Neuronal stem cell (in vitro differentiated cells): ENCODE data around the gene ZNF232. TPM values are rescaled to one million over a fixed set of nuclear protein-coding genes. Genes with fewer than 3 reads are reported as not detected.

Experiments
- DNase-seq: peaks from one replicate; pipeline ENCODE4 v3.0.0-alpha.2; 2013; ENCODE audit warnings: low spot score
- H2AFZ ChIP-seq: one replicate; pipeline ENCODE4 v1.6.1; 2013; ENCODE audit warnings: mild to moderate bottlenecking, low read length, inconsistent platforms
- H2AK5ac ChIP-seq: 2 replicates; pipeline ENCODE4 v1.6.1; 2013; ENCODE audit warnings: low read depth, mild to moderate bottlenecking, inconsistent platforms, low read length, moderate library complexity, mixed read lengths
- H2BK120ac ChIP-seq: 2 replicates; pipeline ENCODE4 v1.6.1; 2013; ENCODE audit warnings: low read depth, mild to moderate bottlenecking, inconsistent platforms, low read length, moderate library complexity, mixed read lengths
- H2BK12ac ChIP-seq: one replicate; pipeline ENCODE4 v1.6.1; 2013; ENCODE audit warnings: low read length, inconsistent platforms
- H2BK15ac ChIP-seq: 2 replicates; pipeline ENCODE4 v1.6.1; 2013; ENCODE audit warnings: mild to moderate bottlenecking, low read length, inconsistent platforms, mixed read lengths
- H2BK5ac ChIP-seq: one replicate; pipeline ENCODE4 v1.6.1; 2013; ENCODE audit warnings: inconsistent platforms, mild to moderate bottlenecking, low read length, moderate library complexity
- H3K14ac ChIP-seq: one replicate; pipeline ENCODE4 v1.6.1; 2013; ENCODE audit warnings: low read length, inconsistent platforms
- H3K18ac ChIP-seq: 2 replicates; pipeline ENCODE4 v1.6.1; 2013; ENCODE audit warnings: low read length, inconsistent platforms
- H3K23ac ChIP-seq: 2 replicates; pipeline ENCODE4 v1.6.1; 2013; ENCODE audit warnings: low read depth, mild to moderate bottlenecking, mixed read lengths, low read length, inconsistent platforms; ENCODE audit not compliant: poor library complexity
- H3K27ac ChIP-seq: replicated peaks from 3 replicates; pipeline ENCODE4 v1.5.1; 2013; ENCODE audit warnings: low read length, inconsistent platforms
- H3K27me3 ChIP-seq, 3 experiments: 2 replicates each; pipeline ENCODE4 v1.6.1; 2013; ENCODE audit warnings: low read length in 3 of 3, mild to moderate bottlenecking in 2 of 3, inconsistent platforms in 1 of 3, low read depth in 1 of 3, mixed read lengths in 1 of 3, moderate library complexity in 1 of 3; ENCODE audit not compliant: control insufficient read depth in 3 of 3, insufficient read depth in 3 of 3
- H3K36me3 ChIP-seq, 2 donors: replicated peaks in 1 of 2; 2 replicates each; pipeline ENCODE4 v1.6.1; 2013; ENCODE audit warnings: low read length in 2 of 2; ENCODE audit not compliant: control insufficient read depth in 2 of 2, insufficient read depth in 2 of 2
- H3K4ac ChIP-seq: 2 replicates; pipeline ENCODE4 v1.6.1; 2013; ENCODE audit warnings: inconsistent platforms, mild to moderate bottlenecking, low read length, moderate library complexity
- H3K4me1 ChIP-seq, 2 donors: 1 replicate in 1 of 2; 2 replicates in 1 of 2; pipeline ENCODE4 v1.6.1; 2013; ENCODE audit warnings: low read length in 2 of 2, low read depth in 1 of 2; ENCODE audit not compliant: control insufficient read depth in 2 of 2, insufficient read depth in 1 of 2
- H3K4me2 ChIP-seq: one replicate; pipeline ENCODE4 v1.6.1; 2013; ENCODE audit warnings: mild to moderate bottlenecking, low read length, inconsistent platforms; ENCODE audit not compliant: insufficient read depth, poor library complexity, severe bottlenecking
- H3K4me3 ChIP-seq, 2 donors: 2 replicates each; pipeline ENCODE4 v1.5.1; 2013; ENCODE audit warnings: low read length in 2 of 2, mild to moderate bottlenecking in 2 of 2, inconsistent platforms in 1 of 2, moderate library complexity in 1 of 2
- H3K79me1 ChIP-seq: one replicate; pipeline ENCODE4 v1.6.1; 2013; ENCODE audit warnings: low read depth, mild to moderate bottlenecking, inconsistent platforms, low read length, moderate library complexity
- H3K9ac ChIP-seq: one replicate; pipeline ENCODE4 v1.6.1; 2013; ENCODE audit warnings: mild to moderate bottlenecking, low read depth, low read length, inconsistent platforms; ENCODE audit not compliant: poor library complexity
- H3K9me3 ChIP-seq, 2 donors: replicated peaks in 1 of 2; 2 replicates each; pipeline versions ENCODE3 to v1.6.1; 2013; ENCODE audit warnings: low read length in 2 of 2, mild to moderate bottlenecking in 2 of 2, inconsistent platforms in 1 of 2, low read depth in 1 of 2, mixed read lengths in 1 of 2, moderate library complexity in 1 of 2; ENCODE audit not compliant: control insufficient read depth in 2 of 2, insufficient read depth in 1 of 2
- H4K8ac ChIP-seq: one replicate; pipeline ENCODE4 v1.6.1; 2013; ENCODE audit warnings: low read depth, mild to moderate bottlenecking, inconsistent platforms, low read length, moderate library complexity
- H4K91ac ChIP-seq: one replicate; pipeline ENCODE4 v1.6.1; 2013; ENCODE audit warnings: low read length, low read depth, mild to moderate bottlenecking, inconsistent platforms; ENCODE audit not compliant: poor library complexity
- WGBS, 2 donors: extraction: QIAGEN DNeasy Blood & Tissue Kit; methylation state at CpG; one replicate each; pipeline ENCODE4 v1.1.7; 2013; ENCODE audit warnings: missing lambda C conversion rate in 2 of 2, mixed read lengths in 1 of 2; ENCODE audit not compliant: insufficient read length in 2 of 2, insufficient replicate concordance in 1 of 2; ENCODE audit errors: extremely low coverage in 2 of 2; 5-methylcytosine and 5-hydroxymethylcytosine counted together
- small RNA-seq: library from polyadenylated mRNA; stranded (forward); fragments of <200 nt; extraction: miRNeasy Mini kit (QIAGEN cat#:217004); gene quantifications from one replicate; pipeline ENCODE3, GENCODE V24; 2013; ENCODE audit not compliant: insufficient read depth

The ZNF232 gene

GRCh38 chr17:5069724-5070123 lies 42.0 kb downstream of the ZNF232 start:
- H2AK5ac ChIP-seq = no peak overlapping the region
- H3K9ac ChIP-seq = no peak overlapping the region
- H3K9me3 ChIP-seq = no peaks in the 10 kb centered on the region
- no CpG with 5 or more reads among the region's 4 CpGs for WGBS, 2 donors
- no peak overlapping the region for H3K4ac ChIP-seq
- DNase-seq = no peak
- H3K79me1 ChIP-seq = no peaks in the 10 kb centered on the region
- no peak overlapping the region for H2AFZ ChIP-seq
- no peak overlapping the region for H3K27ac ChIP-seq
- H3K36me3 ChIP-seq = no peaks in the 10 kb centered on the region
- H4K8ac ChIP-seq = no peak overlapping the region
- no peak overlapping the region for H2BK12ac ChIP-seq
- H3K4me1 ChIP-seq = no peaks in the 10 kb centered on the region
- H3K18ac ChIP-seq = no peak overlapping the region
- no peaks in the 10 kb centered on the region for H3K27me3 ChIP-seq
- no peak overlapping the region for H2BK120ac ChIP-seq
- H3K4me3 ChIP-seq = no peak overlapping the region
- H2BK15ac ChIP-seq = no peak overlapping the region
- no peak overlapping the region for H3K4me2 ChIP-seq
- H3K14ac ChIP-seq = no peak overlapping the region
- no peak overlapping the region for H3K23ac ChIP-seq
- no peak overlapping the region for H4K91ac ChIP-seq
- no peak overlapping the region for H2BK5ac ChIP-seq

GRCh38 chr17:5068236-5068635 lies 43.4 kb downstream of the ZNF232 start:
- Histone ChIP-seq H3K4me3 (no peak overlapping the region), H3K36me3 (no peaks in the 10 kb centered on the region), H4K8ac (no peak overlapping the region), H3K14ac (no peak overlapping the region), H3K4ac (no peak overlapping the region), H2BK5ac (no peak overlapping the region), H3K9me3 (no peaks in the 10 kb centered on the region), H2AFZ (no peak overlapping the region), H2BK120ac (no peak overlapping the region), H3K23ac (no peak overlapping the region), H2BK12ac (no peak overlapping the region), H4K91ac (no peak overlapping the region), H2AK5ac (no peak overlapping the region), H2BK15ac (no peak overlapping the region), H3K9ac (no peak overlapping the region), H3K27me3 (no peaks in the 10 kb centered on the region), H3K79me1 (no peaks in the 10 kb centered on the region), H3K4me2 (no peak overlapping the region), H3K4me1 (no peaks in the 10 kb centered on the region), H3K27ac (no peak overlapping the region), H3K18ac (no peak overlapping the region)
- no peak for DNase-seq
- WGBS, 2 donors = no CpG with 5 or more reads among the region's 3 CpGs

GRCh38 chr17:5065227-5065744 lies 46.4 kb downstream of the ZNF232 start:
- Histone ChIP-seq H3K4ac (no peak overlapping the region), H3K27me3 (no peaks in the 10 kb centered on the region), H3K23ac (no peak overlapping the region), H4K91ac (no peak overlapping the region), H3K9ac (no peak overlapping the region), H2BK12ac (no peak overlapping the region), H2BK120ac (no peak overlapping the region), H3K27ac (no peak overlapping the region), H3K4me2 (no peak overlapping the region), H3K4me3 (no peak overlapping the region), H3K18ac (no peak overlapping the region), H2BK15ac (no peak overlapping the region), H3K9me3 (no peaks in the 10 kb centered on the region), H2AK5ac (no peak overlapping the region), H2BK5ac (no peak overlapping the region), H3K4me1 (no peaks in the 10 kb centered on the region), H3K79me1 (no peaks in the 10 kb centered on the region), H4K8ac (no peak overlapping the region), H2AFZ (no peak overlapping the region), H3K36me3 (no peaks in the 10 kb centered on the region), H3K14ac (no peak overlapping the region)
- no peak for DNase-seq
- no CpG with 5 or more reads among the region's 1 CpG for WGBS, 2 donors

Small RNA genes within 50 kb of the gene (small RNA-seq; reads per million reads assigned to genes)
- not detected for gene AC012146.4
